Liver (tissue), 9 donors: ENCODE results near the gene PRKN. TPM values are rescaled to one million over a fixed set of nuclear protein-coding genes. Genes with fewer than 3 reads are reported as not detected.

Experiments
- DNase-seq: peaks from one replicate; pipeline ENCODE4 v3.0.0-alpha.2; 2017; ENCODE audit warnings: low spot score
- H3K27ac ChIP-seq, 2 donors: one replicate each; pipeline ENCODE4 v1.7.0; 2013; ENCODE audit warnings: inconsistent platforms in 2 of 2, low read length in 2 of 2, control low read depth in 1 of 2, low read depth in 1 of 2, mild to moderate bottlenecking in 1 of 2
- H3K27me3 ChIP-seq, 4 donors: one replicate each; pipeline versions ENCODE4 v1.6.1 to v1.7.0; 2013; ENCODE audit warnings: low read length in 3 of 4, inconsistent platforms in 1 of 4, mild to moderate bottlenecking in 1 of 4, moderate library complexity in 1 of 4; ENCODE audit not compliant: control insufficient read depth in 4 of 4, insufficient read depth in 4 of 4
- H3K36me3 ChIP-seq, 4 donors: one replicate each; pipeline versions ENCODE4 v1.6.1 to v1.7.0; 2013; ENCODE audit warnings: low read length in 3 of 4, mild to moderate bottlenecking in 3 of 4, low read depth in 1 of 4, moderate library complexity in 1 of 4; ENCODE audit not compliant: control insufficient read depth in 4 of 4, insufficient read depth in 3 of 4
- H3K4me1 ChIP-seq, 4 donors: one replicate each; pipeline versions ENCODE4 v1.6.1 to v1.7.0; 2013; ENCODE audit warnings: low read length in 3 of 4, mild to moderate bottlenecking in 3 of 4, moderate library complexity in 1 of 4; ENCODE audit not compliant: control insufficient read depth in 4 of 4, insufficient read depth in 4 of 4
- H3K4me3 ChIP-seq, 3 donors: one replicate each; pipeline versions ENCODE4 v1.6.1 to v1.7.0; 2013; ENCODE audit warnings: low read length in 3 of 3, control low read depth in 1 of 3, low read depth in 1 of 3, mild to moderate bottlenecking in 1 of 3
- H3K9ac ChIP-seq, 2 donors: one replicate each; pipeline ENCODE4 v1.7.0; 2013; ENCODE audit warnings: low read length in 2 of 2, mild to moderate bottlenecking in 2 of 2, moderate library complexity in 2 of 2, control low read depth in 1 of 2, low read depth in 1 of 2
- H3K9me3 ChIP-seq, 4 donors: one replicate each; pipeline versions ENCODE4 v1.6.1 to v1.7.0; 2013; ENCODE audit warnings: low read length in 3 of 4; ENCODE audit not compliant: control insufficient read depth in 4 of 4
- ATF3 ChIP-seq: IDR thresholded peaks from 2 replicates; pipeline ENCODE4 v1.6.1; 2016; ENCODE audit warnings: antibody characterized with exemption
- CTCF ChIP-seq: fragments of 150-350 bp; IDR thresholded peaks from 2 replicates; pipeline ENCODE4 v1.5.1; 2017; ENCODE audit warnings: improper control_type of control experiment, low read depth, low read length; ENCODE audit not compliant: missing input control
- EGR1 ChIP-seq, 2 donors: IDR thresholded peaks; 2 replicates each; pipeline ENCODE4 v1.6.1; 2016 to 2018; ENCODE audit warnings: antibody characterized with exemption in 2 of 2, low read depth in 2 of 2
- FOXA1 ChIP-seq: IDR thresholded peaks from 2 replicates; pipeline ENCODE4 v1.6.1; 2016; ENCODE audit warnings: antibody characterized with exemption
- GABPA ChIP-seq, 2 donors: IDR thresholded peaks in 1 of 2; conservative IDR thresholded peaks in 1 of 2; 2 replicates each; pipeline ENCODE4 v1.6.1; 2016; ENCODE audit warnings: antibody characterized with exemption in 2 of 2, mild to moderate bottlenecking in 1 of 2, moderate library complexity in 1 of 2
- HNF4G ChIP-seq: IDR thresholded peaks from 2 replicates; pipeline ENCODE4 v1.6.1; 2016; ENCODE audit warnings: antibody characterized with exemption
- NR2F2 ChIP-seq: IDR thresholded peaks from 2 replicates; pipeline ENCODE4 v1.6.1; 2016; ENCODE audit warnings: antibody characterized with exemption
- RXRA ChIP-seq, 2 donors: IDR thresholded peaks; 2 replicates each; pipeline ENCODE4 v1.6.1; 2017 to 2018; ENCODE audit warnings: antibody characterized with exemption in 2 of 2, mild to moderate bottlenecking in 1 of 2
- SP1 ChIP-seq: IDR thresholded peaks from 2 replicates; pipeline ENCODE4 v1.6.1; 2018; ENCODE audit warnings: antibody characterized with exemption, mild to moderate bottlenecking
- WGBS: extraction: QIAGEN DNeasy Blood & Tissue Kit; methylation state at CpG from one replicate; pipeline ENCODE4 v1.1.7; 2013; 5-methylcytosine and 5-hydroxymethylcytosine counted together
- polyA plus RNA-seq, 2 donors: library from polyadenylated mRNA; stranded (reverse) in 1 of 2; unstranded in 1 of 2; fragments of 200-250 nt in 1 of 2; fragments of >200 nt in 1 of 2; fragmentation: Nextera tagmentation in 1 of 2; extraction: Ambion mirVana in 1 of 2; gene quantifications; one replicate each; pipeline versions ENCODE4 v1.2.1 to v1.2.3, GENCODE V29; 2013 to 2015
- total RNA-seq, 2 donors: library from RNA; depleted of rRNA; stranded (reverse); fragments of >200 nt; gene quantifications; one replicate each; pipeline ENCODE4 v1.2.3, GENCODE V29; 2014
- TF ChIP-seq, protein P1 (sequence below): IDR thresholded peaks from 2 replicates; pipeline ENCODE4 v1.6.1; 2016; ENCODE audit warnings: antibody characterized with exemption
- TF ChIP-seq, protein P2 (sequence below): IDR thresholded peaks from 2 replicates; pipeline ENCODE4 v1.6.1; 2016; ENCODE audit warnings: antibody characterized with exemption, mild to moderate bottlenecking
- donor health status: healthy.
- donor health status: healthy.
- donor health status: healthy.
- donor health status: healthy.
- donor health status: healthy.

The PRKN gene
- total and polyA plus RNA-seq, 4 donors = 0.47 to 4.1 (median 3.2) TPM

DNA sequence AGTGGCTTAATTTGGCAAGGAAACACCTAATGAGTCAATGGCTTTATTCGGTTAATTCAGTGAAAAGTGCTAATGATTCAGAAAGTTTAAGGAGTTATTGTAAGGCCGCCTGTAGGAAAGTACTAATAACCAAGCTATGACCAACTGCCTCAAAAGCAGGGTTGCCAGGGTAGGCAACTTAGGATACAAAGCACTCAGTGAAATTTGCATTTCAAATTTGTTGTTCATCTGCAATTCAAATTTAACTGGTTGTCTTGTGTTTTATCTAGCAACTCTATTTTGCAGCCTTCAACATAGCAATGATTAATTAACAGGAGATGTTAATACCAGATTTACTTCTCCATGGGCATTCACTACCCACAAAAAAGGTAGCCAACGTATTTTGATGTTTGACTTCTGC is 412.3 kb downstream of the PRKN start:
- Histone ChIP-seq H3K4me3 (no peak overlapping the region), H3K4me1 (no peaks in the 10 kb centered on the region), H3K27ac (no peak overlapping the region), H3K36me3 (no peaks in the 10 kb centered on the region), H3K27me3 (no peaks in the 10 kb centered on the region), H3K9me3 (no peaks in the 10 kb centered on the region), H3K9ac (no peak overlapping the region)
- WGBS = 92% methylated on average over 3 of the region's 3 CpGs
- DNase-seq = no peak
- TF ChIP-seq FOXA1 = no peak

- TF ChIP-seq EGR1 (IDR thresholded peaks at IDR 0.05; ENCODE audit: low read depth in 2 of 2) (no peak), GABPA (IDR thresholded peaks at IDR 0.05 in 1 of 2, conservative IDR thresholded peaks at IDR 0.05 in 1 of 2) (no peak)
- 91% methylated on average over 4 of the region's 4 CpGs for WGBS
- no peaks in the 10 kb centered on the region for H3K36me3 ChIP-seq
- H3K9ac ChIP-seq = no peak overlapping the region
- H3K9me3 ChIP-seq = no peaks in the 10 kb centered on the region
- no peak for DNase-seq
- H3K4me3 ChIP-seq = no peak overlapping the region
- H3K27me3 ChIP-seq = no peaks in the 10 kb centered on the region
- no peak overlapping the region for H3K27ac ChIP-seq
- H3K4me1 ChIP-seq = no peaks in the 10 kb centered on the region
Observed at GRCh38 chr6:162313922-162314660, 413.5 kb downstream of the PRKN start.

GRCh38 chr6:162307865-162308264 is 419.7 kb downstream of the PRKN start:
- no peak for TF ChIP-seq SP1
- TF ChIP-seq HNF4G = no peak
- TF ChIP-seq NR2F2 = no peak
- TF ChIP-seq, protein P1, sequence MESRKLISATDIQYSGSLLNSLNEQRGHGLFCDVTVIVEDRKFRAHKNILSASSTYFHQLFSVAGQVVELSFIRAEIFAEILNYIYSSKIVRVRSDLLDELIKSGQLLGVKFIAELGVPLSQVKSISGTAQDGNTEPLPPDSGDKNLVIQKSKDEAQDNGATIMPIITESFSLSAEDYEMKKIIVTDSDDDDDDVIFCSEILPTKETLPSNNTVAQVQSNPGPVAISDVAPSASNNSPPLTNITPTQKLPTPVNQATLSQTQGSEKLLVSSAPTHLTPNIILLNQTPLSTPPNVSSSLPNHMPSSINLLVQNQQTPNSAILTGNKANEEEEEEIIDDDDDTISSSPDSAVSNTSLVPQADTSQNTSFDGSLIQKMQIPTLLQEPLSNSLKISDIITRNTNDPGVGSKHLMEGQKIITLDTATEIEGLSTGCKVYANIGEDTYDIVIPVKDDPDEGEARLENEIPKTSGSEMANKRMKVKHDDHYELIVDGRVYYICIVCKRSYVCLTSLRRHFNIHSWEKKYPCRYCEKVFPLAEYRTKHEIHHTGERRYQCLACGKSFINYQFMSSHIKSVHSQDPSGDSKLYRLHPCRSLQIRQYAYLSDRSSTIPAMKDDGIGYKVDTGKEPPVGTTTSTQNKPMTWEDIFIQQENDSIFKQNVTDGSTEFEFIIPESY = no peak
- TF ChIP-seq RXRA (IDR thresholded peaks at IDR 0.05) = no peak
- TF ChIP-seq, protein P2, sequence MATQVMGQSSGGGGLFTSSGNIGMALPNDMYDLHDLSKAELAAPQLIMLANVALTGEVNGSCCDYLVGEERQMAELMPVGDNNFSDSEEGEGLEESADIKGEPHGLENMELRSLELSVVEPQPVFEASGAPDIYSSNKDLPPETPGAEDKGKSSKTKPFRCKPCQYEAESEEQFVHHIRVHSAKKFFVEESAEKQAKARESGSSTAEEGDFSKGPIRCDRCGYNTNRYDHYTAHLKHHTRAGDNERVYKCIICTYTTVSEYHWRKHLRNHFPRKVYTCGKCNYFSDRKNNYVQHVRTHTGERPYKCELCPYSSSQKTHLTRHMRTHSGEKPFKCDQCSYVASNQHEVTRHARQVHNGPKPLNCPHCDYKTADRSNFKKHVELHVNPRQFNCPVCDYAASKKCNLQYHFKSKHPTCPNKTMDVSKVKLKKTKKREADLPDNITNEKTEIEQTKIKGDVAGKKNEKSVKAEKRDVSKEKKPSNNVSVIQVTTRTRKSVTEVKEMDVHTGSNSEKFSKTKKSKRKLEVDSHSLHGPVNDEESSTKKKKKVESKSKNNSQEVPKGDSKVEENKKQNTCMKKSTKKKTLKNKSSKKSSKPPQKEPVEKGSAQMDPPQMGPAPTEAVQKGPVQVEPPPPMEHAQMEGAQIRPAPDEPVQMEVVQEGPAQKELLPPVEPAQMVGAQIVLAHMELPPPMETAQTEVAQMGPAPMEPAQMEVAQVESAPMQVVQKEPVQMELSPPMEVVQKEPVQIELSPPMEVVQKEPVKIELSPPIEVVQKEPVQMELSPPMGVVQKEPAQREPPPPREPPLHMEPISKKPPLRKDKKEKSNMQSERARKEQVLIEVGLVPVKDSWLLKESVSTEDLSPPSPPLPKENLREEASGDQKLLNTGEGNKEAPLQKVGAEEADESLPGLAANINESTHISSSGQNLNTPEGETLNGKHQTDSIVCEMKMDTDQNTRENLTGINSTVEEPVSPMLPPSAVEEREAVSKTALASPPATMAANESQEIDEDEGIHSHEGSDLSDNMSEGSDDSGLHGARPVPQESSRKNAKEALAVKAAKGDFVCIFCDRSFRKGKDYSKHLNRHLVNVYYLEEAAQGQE = no peak
- TF ChIP-seq ATF3 = no peak
- TF ChIP-seq CTCF = no peak
- no peak for DNase-seq
- WGBS = 83% methylated on average over 5 of the region's 5 CpGs

More at GRCh38 chr6:162307865-162308264, 419.7 kb downstream of the PRKN start:
- Histone ChIP-seq H3K4me1 (no peaks in the 10 kb centered on the region), H3K27me3 (no peaks in the 10 kb centered on the region), H3K36me3 (no peaks in the 10 kb centered on the region), H3K27ac (no peak overlapping the region), H3K9me3 (no peaks in the 10 kb centered on the region), H3K9ac (no peak overlapping the region), H3K4me3 (no peak overlapping the region)
